Activated CD8-positive, alpha-beta memory T cell treated with anti-CD3 and anti-CD28 coated beads, Interleukin-2, amount 50 U/mL, for 1 hour (primary cell): ENCODE data around the gene C6orf89.

Experiments used
- DNase-seq: peaks from one replicate; pipeline ENCODE4 v3.0.0-alpha.2; 2020; ENCODE audit errors: extremely low read depth

C6orf89 gene, protein sequence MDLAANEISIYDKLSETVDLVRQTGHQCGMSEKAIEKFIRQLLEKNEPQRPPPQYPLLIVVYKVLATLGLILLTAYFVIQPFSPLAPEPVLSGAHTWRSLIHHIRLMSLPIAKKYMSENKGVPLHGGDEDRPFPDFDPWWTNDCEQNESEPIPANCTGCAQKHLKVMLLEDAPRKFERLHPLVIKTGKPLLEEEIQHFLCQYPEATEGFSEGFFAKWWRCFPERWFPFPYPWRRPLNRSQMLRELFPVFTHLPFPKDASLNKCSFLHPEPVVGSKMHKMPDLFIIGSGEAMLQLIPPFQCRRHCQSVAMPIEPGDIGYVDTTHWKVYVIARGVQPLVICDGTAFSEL

DNA sequence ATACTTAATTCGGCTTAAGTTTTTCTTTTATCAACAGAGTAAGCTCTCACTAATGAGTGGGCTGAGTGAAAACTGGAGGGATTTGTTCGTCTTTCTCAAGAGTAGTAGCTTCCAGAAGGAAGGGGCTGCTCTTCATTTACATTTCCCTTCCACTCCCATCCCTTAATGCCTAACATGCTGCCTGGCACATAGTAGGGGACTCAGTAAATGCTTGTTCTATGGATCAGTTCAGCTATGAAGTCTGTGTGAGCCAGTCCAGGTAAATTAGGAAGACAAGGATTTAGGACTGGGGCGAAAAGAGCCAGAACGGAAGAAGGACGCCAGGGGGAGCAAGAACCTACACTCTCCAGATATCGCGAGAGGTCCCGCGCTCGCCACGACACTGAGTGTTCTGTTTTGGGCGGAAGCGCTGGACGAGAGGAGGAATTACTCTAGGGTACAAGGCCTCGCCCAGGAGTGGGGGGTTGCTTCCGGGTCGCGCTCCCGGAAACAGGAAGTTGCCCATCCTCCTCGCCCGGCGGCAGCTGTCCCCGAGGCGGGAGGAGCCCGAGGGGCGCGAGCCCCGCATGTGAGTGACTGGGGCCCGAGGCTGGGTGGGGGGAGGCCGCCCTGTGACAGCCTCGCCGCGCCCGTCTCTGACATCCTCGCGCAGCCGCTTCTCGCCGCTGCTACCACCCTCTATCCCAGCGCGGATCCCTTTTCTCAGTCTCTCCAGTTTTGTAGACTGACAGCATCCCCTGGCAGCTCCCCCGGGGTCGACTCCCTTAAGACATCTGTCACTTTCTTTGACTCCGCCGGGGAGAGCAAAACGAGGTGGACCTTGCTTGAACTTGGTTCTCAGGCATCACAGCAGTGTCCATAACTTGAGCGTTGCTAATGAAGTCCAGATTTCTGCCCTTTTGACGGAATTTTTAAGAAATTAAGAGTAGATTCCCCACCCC is at the start of gene C6orf89:
C6orf89 (plus strand) TSS at position 492 of the 941 bp plus-strand sequence. CDS start 13,493 bp downstream, outside the sequence.
- peak; percentile 97 for DNase-seq

DNA sequence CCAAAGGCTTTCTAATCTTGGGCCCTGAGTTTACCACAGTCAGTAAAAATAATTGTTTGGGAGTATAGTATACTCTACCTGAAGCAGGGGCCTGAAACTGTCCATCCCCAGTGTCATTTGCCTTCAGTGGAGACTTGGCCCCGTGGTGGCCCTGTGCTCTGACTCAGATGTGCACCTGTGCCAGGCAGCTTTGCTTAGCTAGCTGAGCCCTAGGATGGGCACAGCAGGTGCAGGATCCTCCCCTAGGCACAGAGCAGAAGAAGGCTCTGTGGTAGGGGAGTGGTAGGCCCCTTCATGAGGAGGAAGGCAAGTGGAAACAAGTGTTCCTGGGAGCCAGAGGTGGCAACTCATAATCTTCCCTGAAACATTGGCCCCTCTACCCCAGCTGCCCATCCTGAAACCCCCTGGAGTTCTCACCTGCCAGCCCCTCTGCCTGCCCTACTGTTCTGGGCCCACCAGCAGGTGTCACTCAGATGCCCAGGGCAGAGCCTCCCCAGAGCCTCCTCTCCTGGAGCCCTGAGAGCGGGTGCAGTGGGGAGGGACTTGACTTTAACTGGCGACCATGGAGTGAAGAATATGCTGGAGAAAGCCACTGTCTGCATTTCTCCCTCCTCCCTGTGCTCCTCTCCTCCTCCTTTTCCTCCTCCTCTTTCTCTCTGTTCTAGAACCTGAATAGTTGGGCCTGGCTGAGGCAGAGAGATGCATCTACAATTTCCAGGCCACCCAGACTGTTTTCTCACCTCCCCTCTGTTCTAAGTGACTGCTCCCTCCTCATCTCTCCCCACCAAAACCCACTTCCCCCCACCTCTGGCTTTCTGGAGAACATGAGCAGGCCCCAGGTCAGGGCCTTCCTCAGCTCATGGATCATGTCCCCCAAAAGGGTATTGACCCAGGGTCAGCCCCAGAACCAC is 49.4 kb upstream of the C6orf89 start:
- DNase-seq, result no peak

DNA sequence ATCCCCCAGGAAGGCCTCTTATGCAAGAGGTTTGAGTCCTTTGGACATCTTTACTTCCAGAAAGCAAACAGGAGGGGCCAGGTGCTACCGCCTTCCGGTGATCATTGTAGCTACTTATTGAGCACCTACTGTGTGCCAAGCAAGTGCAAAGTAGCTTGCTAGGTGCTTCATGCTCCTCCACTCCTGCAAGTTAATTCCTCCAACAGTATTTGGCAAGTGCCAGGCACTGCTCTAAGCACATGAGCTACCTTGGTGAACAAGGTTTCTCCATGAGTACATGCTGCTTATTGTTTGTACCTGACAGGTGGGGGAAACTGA is 48.8 kb upstream of the C6orf89 start:
- DNase-seq, result no peak

DNA sequence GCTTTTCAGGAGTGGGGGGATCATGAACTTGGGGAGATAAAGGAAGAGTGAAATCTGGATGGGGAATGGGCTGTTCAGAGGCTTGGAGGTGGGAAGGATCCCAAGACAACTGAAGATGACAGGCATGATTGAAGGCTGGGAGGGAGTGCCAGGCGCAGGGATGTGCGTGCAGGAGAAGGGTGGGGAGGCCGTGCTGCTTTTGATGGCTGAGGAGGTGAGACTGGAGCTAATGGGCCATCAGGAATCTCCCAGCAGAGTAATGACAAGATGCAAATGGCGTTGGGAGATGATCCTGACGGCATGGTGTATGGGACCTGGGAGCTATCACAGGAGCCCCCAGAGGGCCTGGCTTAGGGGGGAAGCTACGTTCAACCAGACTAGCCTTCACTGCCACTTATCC is 48.1 kb upstream of the C6orf89 start:
- no peak for DNase-seq

DNA sequence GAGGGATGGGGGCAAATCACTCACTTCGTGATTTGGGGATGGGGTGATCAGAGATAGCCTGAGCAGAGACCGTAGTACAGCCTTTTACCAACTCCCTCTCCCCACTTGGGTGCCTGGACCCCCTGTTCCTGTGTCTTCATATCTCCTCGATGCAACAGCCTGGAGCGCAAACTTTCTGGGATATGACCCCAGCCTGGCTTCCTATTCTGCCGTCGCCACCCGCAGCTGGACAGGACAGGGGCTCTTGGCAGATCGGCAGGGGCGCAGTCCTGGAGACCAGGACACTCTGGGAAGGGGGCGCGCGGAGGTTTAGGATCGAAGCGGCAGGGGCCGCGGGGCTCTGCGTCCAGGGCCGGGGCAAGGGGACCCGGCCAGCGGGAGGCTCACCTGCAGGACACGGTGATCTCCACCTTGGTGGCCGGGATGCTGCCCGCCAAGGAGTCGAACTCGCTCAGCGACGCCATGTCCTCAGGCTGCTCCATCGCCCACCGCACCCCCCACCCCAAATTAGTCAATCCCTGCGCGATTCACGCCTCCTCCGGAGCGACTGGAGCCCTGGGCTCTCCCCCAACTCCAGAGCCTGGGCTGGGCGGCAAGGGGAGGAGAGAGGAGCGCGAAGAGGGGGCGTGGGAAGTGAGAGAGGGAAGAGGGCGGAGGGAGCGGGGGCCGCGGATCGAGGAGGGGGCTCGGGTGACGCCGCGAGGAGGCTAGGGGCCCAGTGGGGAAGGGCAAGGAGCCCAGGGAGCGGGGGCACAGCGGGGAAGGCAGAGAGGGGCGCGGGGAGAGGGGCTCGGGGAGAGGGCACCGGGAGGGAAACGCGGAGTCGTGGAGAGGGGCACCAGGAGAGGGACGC is 46.6 kb upstream of the C6orf89 start, which contains the start of gene CPNE5:
CPNE5 (minus strand) TSS at position 549 of the 853 bp plus-strand sequence; CDS start at position 482, 67 bp downstream.
- DNase-seq, result no peak

DNA sequence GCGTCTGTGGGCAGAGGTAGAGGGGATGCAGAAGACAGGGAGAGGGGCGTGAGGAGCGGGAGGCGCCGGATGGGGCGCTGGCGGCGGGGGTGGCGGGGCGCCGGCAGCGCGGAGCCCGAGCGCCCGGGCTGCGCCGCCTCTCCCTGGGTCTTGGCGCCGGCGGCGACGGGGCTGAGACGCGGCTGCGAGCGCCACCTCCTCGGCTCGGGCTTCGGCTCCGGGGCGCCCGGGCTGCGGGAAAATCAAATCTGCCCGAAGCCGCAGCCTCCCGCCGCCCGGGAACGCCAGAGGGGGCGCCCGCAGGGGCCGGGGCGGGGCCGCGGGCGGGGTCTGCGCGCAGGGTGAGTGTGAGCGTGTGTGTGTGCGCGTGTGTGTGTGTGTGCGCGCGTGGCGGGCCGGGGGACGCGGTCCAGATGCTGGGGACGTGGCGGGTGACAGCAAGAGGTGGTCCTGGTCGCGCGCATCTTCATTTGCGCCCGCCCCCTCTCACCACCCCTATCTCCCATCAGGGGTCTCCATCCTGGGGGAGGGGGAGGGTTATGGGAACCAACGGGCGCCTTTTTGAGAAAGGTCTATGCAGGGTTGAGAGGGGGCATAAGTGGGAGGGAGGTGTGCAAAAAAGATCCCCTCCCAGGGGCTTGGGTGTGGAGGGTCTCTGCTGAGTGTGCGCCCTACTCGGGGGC is 45.9 kb upstream of the C6orf89 start:
- no peak for DNase-seq

DNA sequence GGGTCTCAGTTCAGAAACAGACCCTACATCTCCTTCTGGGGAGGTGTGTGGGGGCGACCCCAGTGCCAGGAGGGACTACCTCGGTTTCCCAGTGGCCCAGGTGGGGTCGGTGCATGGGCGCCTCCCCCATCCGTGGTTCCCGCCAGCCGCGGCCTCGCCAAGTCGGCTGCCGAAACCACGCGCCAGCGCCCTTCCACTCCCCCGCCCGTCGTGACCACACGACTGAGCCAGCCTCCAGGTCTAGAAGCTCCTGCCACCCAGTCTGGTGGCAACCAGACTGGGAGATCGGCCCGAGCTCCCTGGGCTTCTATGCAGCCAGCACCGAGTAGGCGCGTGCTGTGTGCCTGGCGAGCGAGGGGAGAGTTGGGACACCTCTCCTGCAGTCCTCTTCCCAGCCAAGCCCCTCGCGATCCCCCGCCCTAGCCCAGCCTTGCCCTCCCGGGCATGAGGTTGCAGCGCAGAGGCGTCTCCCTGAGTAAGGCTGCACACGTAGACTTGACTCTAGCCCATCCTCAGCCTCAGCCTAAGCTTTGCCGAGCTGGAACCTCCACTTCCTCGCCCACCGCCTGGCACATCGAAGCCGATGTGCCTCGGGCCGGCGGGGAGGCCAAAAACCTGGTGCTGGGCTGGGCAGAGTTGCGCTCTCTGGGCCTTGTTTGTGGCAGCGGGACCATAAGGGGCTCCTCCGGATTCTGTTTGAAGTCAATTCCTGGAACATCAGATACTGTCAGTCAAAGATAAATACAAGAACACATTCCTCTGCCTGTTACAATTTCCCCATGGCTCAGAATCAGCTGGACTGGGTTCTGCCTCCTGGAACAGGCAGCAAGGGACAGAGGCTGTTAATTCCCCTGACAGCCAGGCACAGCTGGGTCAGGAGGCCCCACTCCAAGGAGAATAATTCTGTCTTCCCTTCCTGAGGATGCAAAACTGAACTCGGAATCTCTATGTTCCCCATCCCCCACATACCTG is 45.0 kb upstream of the C6orf89 start:
- DNase-seq, result no peak

DNA sequence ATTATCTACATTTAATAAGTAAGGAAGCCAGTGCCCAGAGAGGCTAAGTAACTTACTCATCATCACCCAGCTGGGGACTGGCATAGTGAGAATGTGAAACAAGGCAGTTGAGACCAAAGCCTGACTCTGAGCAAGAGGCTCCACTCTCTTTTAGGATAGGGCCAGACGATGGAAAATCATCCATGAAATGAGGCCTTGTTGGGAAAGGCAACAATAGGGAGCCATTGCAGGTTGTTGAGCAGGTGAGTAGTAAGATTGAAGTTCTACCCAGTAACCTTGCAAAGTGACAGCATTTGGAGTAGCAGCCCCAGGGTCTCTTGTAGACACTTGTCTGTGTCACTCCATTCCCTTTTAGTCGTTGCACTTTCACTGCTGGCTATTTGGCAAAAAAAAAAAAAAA is 44.0 kb upstream of the C6orf89 start:
- no peak for DNase-seq

DNA sequence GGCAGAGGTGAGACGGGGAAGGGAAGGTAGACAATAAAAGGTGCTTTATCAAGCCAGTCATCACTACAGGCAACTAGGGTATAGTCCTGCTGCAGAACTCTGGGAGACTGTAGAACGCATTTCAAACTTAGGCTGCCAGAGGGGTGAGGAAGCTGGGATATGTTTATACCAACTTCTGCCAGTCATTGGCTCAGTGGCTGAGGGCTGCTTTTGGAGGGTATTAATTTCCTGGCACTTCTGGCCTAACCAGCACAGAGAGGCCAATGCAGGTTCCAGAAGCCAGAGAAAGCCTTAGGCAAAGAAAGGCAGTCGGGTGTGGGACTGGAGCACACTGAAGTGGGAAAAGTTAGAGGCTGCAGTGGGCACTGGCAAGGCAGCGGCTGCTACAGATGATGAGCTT is 42.6 kb upstream of the C6orf89 start:
- DNase-seq, result no peak

DNA sequence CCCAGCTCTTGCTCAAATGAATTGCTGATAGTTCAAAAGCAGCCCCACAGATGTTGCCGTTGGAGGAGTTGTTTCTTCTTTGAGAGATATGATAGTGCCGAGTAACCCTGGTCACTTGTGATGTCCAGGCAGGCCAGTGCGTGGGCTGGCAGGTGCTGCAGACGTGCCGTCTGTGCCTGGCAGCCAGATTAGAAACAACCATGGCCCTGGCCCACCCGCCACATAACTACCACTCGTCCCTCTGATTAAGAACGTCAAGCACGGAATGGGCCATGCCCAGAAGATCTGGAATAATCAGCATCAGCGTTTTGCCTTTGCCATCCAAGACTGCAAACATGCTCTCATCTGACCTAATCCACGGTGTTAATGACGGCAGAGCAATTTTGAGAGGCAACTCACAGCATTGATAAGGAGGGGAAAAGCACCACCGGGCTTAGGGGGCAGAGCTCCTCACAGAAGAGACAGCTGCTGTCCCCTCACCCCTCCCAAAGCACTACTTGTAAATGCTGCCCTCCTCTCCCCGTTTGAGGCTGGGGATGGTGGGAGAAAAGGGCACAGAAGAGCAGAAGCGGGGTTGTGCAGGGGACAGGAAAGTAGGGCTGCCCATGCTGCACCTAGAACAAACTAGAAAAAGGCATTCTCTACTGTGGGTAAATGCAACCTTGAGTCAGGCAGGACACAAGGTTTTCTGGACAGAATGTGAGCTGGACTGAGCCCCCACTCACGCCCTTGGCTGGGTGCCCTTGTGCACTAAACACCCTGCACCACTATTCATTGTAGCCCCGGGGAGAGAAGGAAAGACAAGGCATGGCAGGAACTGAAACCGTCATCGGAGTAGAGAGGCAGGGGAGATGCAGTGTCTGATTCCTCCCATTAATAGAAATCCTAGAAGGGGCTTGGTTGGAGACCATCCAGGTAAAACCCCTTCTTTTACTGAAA is 41.3 kb upstream of the C6orf89 start:
- DNase-seq, result no peak

DNA sequence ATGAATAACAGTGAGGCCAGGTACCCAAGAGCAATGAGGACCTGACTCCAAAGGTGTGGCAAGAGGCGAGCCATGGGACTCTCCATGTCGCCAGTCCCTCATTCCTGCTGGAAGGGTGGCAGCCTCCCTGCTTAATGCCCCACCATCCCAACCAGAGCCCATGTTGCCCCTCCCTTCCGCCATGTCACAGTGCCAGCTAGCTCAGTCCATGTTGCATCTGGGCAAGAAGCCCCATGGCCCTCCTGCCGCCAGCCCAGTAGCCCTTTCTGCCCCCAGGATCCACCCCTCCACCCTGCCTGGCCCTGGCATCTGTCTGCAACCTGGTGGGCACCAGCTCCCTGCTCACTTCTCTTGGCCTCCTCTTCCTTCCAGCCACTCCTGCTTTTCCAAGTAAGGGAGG is 40.5 kb upstream of the C6orf89 start:
- no peak for DNase-seq

DNA sequence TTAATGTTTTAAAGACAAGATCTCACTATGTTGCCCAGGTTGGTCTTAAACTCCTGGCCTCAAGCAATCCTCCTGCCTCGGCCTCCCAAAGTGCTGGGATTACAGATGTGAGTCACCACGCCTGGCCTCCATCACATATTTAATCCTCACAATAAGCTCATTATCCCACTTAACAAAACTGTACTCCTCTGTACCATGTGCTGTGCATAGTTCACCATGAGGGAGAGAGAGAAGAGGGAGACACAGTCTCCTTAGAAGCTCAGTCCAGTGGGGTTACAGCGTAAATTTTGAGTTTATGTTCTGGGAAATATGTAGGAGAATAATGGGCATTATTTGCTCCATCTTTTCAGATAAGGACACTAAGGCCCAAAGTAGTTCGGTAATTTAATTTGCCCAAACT is 38.6 kb upstream of the C6orf89 start:
- DNase-seq, result no peak

DNA sequence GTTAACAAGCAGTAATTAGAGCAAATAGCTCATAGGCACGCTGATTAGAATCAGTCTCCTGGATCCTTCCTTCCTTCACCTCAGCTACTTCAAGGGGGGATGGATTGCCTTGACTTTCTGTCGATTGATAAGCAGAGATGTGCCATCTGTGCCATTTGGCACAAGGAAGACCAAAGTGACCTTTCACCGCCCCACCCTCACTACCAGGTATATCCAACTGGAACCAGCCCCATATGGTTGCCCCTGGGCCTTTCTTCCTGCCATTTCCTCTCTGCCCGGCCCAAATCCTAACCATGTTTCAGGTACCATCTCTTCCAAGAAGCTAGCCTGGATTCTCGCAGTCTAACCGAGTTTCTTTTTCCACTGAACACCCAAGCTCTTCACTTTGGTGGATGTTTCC is 37.8 kb upstream of the C6orf89 start:
- DNase-seq, result no peak

DNA sequence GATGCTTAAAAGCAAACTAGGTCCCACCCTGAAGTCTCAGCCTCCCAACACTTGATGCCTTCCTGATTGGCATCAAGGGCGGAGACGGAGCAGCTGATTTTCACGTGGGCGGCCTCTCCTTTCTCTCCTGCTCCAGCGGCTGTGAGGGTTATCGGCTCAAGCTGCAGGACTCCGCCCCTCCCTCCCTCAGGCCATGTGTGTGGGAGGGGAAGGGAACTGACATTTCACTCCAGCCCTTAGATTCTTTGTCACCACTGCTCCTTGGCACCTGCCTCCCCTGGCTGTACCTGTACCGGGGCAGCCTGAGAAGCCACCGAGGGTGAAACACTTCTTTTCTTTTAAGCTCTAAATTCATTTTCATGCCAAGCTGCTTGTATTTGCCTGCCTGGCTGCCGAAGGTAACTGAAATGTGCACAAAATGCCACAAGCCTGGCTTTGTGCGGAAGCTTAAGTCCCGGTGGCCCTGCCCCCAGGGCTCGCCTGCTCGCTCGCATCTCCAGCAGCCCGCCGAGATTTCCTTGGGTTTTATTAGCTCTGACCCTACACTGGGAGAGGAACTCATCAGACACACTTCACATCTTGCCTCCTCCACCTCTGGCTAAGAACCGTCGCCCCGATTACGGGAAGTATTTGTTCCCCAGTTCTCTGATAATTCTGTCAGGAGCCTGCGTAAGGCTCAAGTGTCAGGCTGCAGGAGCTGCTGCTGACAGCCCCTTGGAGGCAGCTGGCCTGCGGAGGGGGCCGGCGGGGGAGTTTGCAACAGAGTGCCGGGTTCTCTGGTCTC is 36.9 kb upstream of the C6orf89 start:
- DNase-seq, result no peak

DNA sequence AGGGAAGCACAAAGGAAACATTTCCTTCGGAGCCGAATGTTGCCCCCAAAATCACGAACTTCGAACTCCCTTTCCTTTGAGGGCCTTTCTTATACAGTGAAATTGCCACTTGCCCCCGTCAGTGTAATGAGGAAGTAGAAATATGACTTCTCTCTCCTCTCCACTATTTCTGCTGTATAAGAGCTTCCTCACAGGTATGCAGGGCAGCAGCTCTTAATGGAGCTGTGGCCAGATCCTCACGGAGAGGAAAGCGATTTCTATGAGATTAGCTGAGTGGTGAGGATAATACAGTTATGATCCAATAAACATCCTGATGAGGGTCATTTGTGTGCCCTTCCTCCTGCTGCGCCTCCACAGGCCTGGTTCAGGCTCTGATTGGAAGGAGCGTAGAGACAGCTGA is 35.7 kb upstream of the C6orf89 start:
- DNase-seq, result no peak

DNA sequence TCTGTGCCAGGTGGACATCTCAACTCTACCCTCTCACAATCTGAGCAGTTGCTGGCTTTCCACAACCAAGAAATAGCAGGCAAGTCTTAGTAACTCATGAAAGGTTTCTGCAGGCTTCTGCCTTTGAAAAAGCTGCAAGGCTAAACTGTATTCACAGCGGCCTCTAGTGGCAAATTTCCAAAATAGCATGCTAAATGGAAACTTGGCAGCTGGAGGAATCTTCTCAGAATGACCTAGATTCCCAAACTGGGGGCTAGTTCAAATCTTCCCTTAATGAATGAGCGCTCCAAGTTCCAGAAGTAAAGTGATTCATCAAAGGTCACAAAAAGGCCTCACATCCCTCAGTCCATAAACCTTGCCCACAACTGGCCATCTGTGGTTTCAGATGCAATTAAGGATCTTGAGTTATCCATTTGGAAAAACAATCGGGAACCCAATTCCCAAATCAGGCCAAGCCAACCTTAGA is 34.6 kb upstream of the C6orf89 start:
- DNase-seq, result no peak

DNA sequence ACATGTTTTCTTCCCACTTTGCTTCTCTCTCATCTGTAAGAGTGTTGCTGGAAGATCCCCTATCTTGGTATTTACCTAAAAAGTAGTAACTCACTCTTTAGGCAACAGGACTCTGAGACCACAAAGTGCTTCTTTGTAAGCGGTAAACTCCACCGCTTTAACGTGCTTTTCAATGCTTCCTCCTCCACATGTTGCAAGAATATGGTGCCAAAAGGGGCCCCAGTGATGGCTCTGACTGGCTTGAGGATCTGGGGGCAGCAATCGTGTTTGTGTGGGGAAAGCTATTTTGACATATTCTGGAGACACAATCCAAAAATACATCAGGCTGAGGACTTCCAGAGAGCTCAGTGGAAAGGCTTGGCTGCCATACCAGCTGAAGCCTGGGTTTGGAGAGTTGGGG is 34.1 kb upstream of the C6orf89 start:
- no peak for DNase-seq
